Subcutaneous abdominal adipose tissue (tissue), 5 donors: ENCODE results near the gene ISLR2.

Source experiments
- H3K27ac ChIP-seq: one replicate; pipeline ENCODE4 v1.7.0; 2013; ENCODE audit warnings: low read depth, mild to moderate bottlenecking, inconsistent platforms, low read length, moderate library complexity
- H3K27me3 ChIP-seq, 5 donors: one replicate each; pipeline ENCODE4 v1.7.0; 2013; ENCODE audit warnings: low read length in 5 of 5, inconsistent platforms in 1 of 5; ENCODE audit not compliant: control insufficient read depth in 5 of 5, insufficient read depth in 4 of 5
- H3K36me3 ChIP-seq, 5 donors: one replicate each; pipeline ENCODE4 v1.7.0; 2013; ENCODE audit warnings: low read length in 5 of 5; ENCODE audit not compliant: control insufficient read depth in 5 of 5, insufficient read depth in 5 of 5
- H3K4me1 ChIP-seq, 5 donors: one replicate each; pipeline ENCODE4 v1.7.0; 2013; ENCODE audit warnings: low read length in 5 of 5, mild to moderate bottlenecking in 3 of 5, moderate library complexity in 1 of 5; ENCODE audit not compliant: control insufficient read depth in 5 of 5, insufficient read depth in 5 of 5
- H3K4me3 ChIP-seq, 5 donors: one replicate each; pipeline ENCODE4 v1.7.0; 2013; ENCODE audit warnings: low read length in 5 of 5, low read depth in 1 of 5
- H3K9ac ChIP-seq, 5 donors: one replicate each; pipeline ENCODE4 v1.7.0; 2013; ENCODE audit warnings: low read length in 5 of 5, mild to moderate bottlenecking in 4 of 5, moderate library complexity in 3 of 5
- H3K9me3 ChIP-seq, 5 donors: one replicate each; pipeline ENCODE4 v1.7.0; 2013; ENCODE audit warnings: low read length in 5 of 5; ENCODE audit not compliant: control insufficient read depth in 5 of 5
- donor health status: healthy.
- donor health status: healthy.
- donor health status: healthy.
- donor health status: healthy.
- donor health status: healthy.

Gene ISLR2

GRCh38 chr15:74184582-74185091 lies 54.3 kb downstream of the ISLR2 start:
- Histone ChIP-seq H3K27me3 (peaks cover 0 to 9% (median 0%) of the 10 kb centered on the region in 5 donors), H3K9ac (no peak overlapping the region), H3K4me3 (no peak overlapping the region), H3K36me3 (no peaks in the 10 kb centered on the region), H3K27ac (no peak overlapping the region), H3K9me3 (no peaks in the 10 kb centered on the region), H3K4me1 (peaks cover 5 to 17% (median 16%) of the 10 kb centered on the region in 5 donors)

GRCh38 chr15:74185710-74186348 lies 55.4 kb downstream of the ISLR2 start:
- Histone ChIP-seq H3K4me3 (no peak overlapping the region), H3K36me3 (no peaks in the 10 kb centered on the region), H3K9ac (no peak overlapping the region), H3K27me3 (no peaks in the 10 kb centered on the region), H3K9me3 (no peaks in the 10 kb centered on the region), H3K4me1 (peaks cover 0 to 5% (median 4%) of the 10 kb centered on the region in 5 donors), H3K27ac (no peak overlapping the region)
